ENCODE measurements around the gene ADAMTSL3.

Gene ADAMTSL3

GRCh38 chr15:83889995-83890394 lies 236.1 kb downstream of the ADAMTSL3 start:
- DNase-seq: no peak

- DNase-seq: no peak
Measured at GRCh38 chr15:83890587-83890986, 236.7 kb downstream of the ADAMTSL3 start.

- DNase-seq: no peak
Measured at GRCh38 chr15:83892498-83892897, 238.6 kb downstream of the ADAMTSL3 start.

- no peak for DNase-seq
Measured at GRCh38 chr15:83893308-83893707, 239.4 kb downstream of the ADAMTSL3 start.

GRCh38 chr15:83897037-83897436 lies 243.1 kb downstream of the ADAMTSL3 start:
- DNase-seq: no peak

- DNase-seq: no peak
Measured at GRCh38 chr15:83898361-83898760, 244.4 kb downstream of the ADAMTSL3 start.

- no peak for DNase-seq
Measured at GRCh38 chr15:83899670-83900069, 245.7 kb downstream of the ADAMTSL3 start.

GRCh38 chr15:83904107-83905040 lies 250.5 kb downstream of the ADAMTSL3 start:
- no peak for DNase-seq

GRCh38 chr15:83905556-83906273 lies 251.8 kb downstream of the ADAMTSL3 start:
- no peak for DNase-seq

- no peak for DNase-seq
Measured at GRCh38 chr15:83911345-83911744, 257.4 kb downstream of the ADAMTSL3 start.

GRCh38 chr15:83912343-83912742 lies 258.4 kb downstream of the ADAMTSL3 start:
- no peak for DNase-seq

- DNase-seq: no peak
Measured at GRCh38 chr15:83913034-83913632, 259.2 kb downstream of the ADAMTSL3 start.

- DNase-seq: no peak
Measured at GRCh38 chr15:83914906-83915305, 261.0 kb downstream of the ADAMTSL3 start.

GRCh38 chr15:83917432-83917831 lies 263.5 kb downstream of the ADAMTSL3 start:
- no peak for DNase-seq

GRCh38 chr15:83918011-83918410 lies 264.1 kb downstream of the ADAMTSL3 start:
- no peak for DNase-seq

GRCh38 chr15:83919319-83919830 lies 265.5 kb downstream of the ADAMTSL3 start:
- no peak for DNase-seq

- no peak for DNase-seq
Measured at GRCh38 chr15:83919978-83920510, 266.1 kb downstream of the ADAMTSL3 start.

GRCh38 chr15:83922649-83923294 lies 268.8 kb downstream of the ADAMTSL3 start:
- DNase-seq: no peak

- DNase-seq: no peak
Measured at GRCh38 chr15:83926116-83926515, 272.2 kb downstream of the ADAMTSL3 start.

GRCh38 chr15:83927704-83928391 lies 273.9 kb downstream of the ADAMTSL3 start:
- no peak for DNase-seq

- DNase-seq: no peak
Measured at GRCh38 chr15:83928392-83928734, 274.4 kb downstream of the ADAMTSL3 start.

GRCh38 chr15:83928878-83929418 lies 275.0 kb downstream of the ADAMTSL3 start:
- DNase-seq: no peak
